ENCODE measurements around the gene CTSD. TPM values are rescaled to one million over a fixed set of nuclear protein-coding genes. Genes with fewer than 3 reads are reported as not detected.

Gene CTSD
- polyA plus RNA-seq, 1 experiment, result 77.8 TPM

GRCh38 chr11:1796413-1797011 is 32.8 kb upstream of the CTSD start:
- Histone ChIP-seq H3K27me3 (ENCODE audit: control insufficient read depth, insufficient read depth, low read length) (peaks cover 22% of the 10 kb centered on the region), H3K27ac (ENCODE audit: low read depth, low read length) (no peak overlapping the region), H3K4me3 (ENCODE audit: low read depth, low read length) (no peak overlapping the region), H3K9me3 (ENCODE audit: control insufficient read depth, insufficient read depth, low read length) (no peaks in the 10 kb centered on the region)
- DNase-seq (ENCODE audit: low read depth, low spot score), result no peak
- TF ChIP-seq, protein P1, sequence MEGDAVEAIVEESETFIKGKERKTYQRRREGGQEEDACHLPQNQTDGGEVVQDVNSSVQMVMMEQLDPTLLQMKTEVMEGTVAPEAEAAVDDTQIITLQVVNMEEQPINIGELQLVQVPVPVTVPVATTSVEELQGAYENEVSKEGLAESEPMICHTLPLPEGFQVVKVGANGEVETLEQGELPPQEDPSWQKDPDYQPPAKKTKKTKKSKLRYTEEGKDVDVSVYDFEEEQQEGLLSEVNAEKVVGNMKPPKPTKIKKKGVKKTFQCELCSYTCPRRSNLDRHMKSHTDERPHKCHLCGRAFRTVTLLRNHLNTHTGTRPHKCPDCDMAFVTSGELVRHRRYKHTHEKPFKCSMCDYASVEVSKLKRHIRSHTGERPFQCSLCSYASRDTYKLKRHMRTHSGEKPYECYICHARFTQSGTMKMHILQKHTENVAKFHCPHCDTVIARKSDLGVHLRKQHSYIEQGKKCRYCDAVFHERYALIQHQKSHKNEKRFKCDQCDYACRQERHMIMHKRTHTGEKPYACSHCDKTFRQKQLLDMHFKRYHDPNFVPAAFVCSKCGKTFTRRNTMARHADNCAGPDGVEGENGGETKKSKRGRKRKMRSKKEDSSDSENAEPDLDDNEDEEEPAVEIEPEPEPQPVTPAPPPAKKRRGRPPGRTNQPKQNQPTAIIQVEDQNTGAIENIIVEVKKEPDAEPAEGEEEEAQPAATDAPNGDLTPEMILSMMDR (IDR thresholded peaks at IDR 0.05; ENCODE audit: low read depth, low read length), result no peak
- ChIA-PET POLR2A (no interaction called here), CTCF (interaction anchor here (0.7 to 1.3 kb wide), 2 partner anchors 103 to 164 kb away, joined by 3 read pairs; no protein-coding TSS in a partner anchor)

GRCh38 chr11:1793081-1793480 is 29.4 kb upstream of the CTSD start:
- POLR2A ChIA-PET, result no interaction called here
- DNase-seq (ENCODE audit: low read depth, low spot score), result no peak
- TF ChIP-seq, protein P1 (IDR thresholded peaks at IDR 0.05; ENCODE audit: low read depth, low read length), result no peak
- no peak overlapping the region for H3K4me3 ChIP-seq (ENCODE audit: low read depth, low read length)
- no peak overlapping the region for H3K27ac ChIP-seq (ENCODE audit: low read depth, low read length)
- CTCF ChIA-PET, result interaction anchor here (0.6 to 0.7 kb wide), 2 partner anchors 14 to 29 kb away, joined by 3 to 5 read pairs; no protein-coding TSS in a partner anchor
- H3K27me3 ChIP-seq (ENCODE audit: control insufficient read depth, insufficient read depth, low read length), result peaks cover 23% of the 10 kb centered on the region
- H3K9me3 ChIP-seq (ENCODE audit: control insufficient read depth, insufficient read depth, low read length), result no peaks in the 10 kb centered on the region

- CTCF ChIA-PET, result interaction anchor here (0.7 to 1.0 kb wide), 3 partner anchors 40 to 359 kb away, joined by 3 to 4 read pairs (median 3); no protein-coding TSS in a partner anchor
- peaks cover 23% of the 10 kb centered on the region for H3K27me3 ChIP-seq (ENCODE audit: control insufficient read depth, insufficient read depth, low read length)
- no peak overlapping the region for H3K27ac ChIP-seq (ENCODE audit: low read depth, low read length)
- H3K9me3 ChIP-seq (ENCODE audit: control insufficient read depth, insufficient read depth, low read length), result no peaks in the 10 kb centered on the region
- POLR2A ChIA-PET, result no interaction called here
- H3K4me3 ChIP-seq (ENCODE audit: low read depth, low read length), result no peak overlapping the region
- no peak for DNase-seq (ENCODE audit: low read depth, low spot score)
- TF ChIP-seq, protein P1 (IDR thresholded peaks at IDR 0.05; ENCODE audit: low read depth, low read length), result no peak
Measured at GRCh38 chr11:1792461-1792860, 28.7 kb upstream of the CTSD start.

GRCh38 chr11:1791912-1792311 is 28.2 kb upstream of the CTSD start:
- no peak for DNase-seq (ENCODE audit: low read depth, low spot score)
- H3K27ac ChIP-seq (ENCODE audit: low read depth, low read length), result no peak overlapping the region
- ChIA-PET POLR2A (no interaction called here), CTCF (interaction anchor here (0.7 to 1.0 kb wide), 3 partner anchors 40 to 359 kb away, joined by 3 to 4 read pairs (median 3); no protein-coding TSS in a partner anchor)
- no peaks in the 10 kb centered on the region for H3K9me3 ChIP-seq (ENCODE audit: control insufficient read depth, insufficient read depth, low read length)
- peaks cover 23% of the 10 kb centered on the region for H3K27me3 ChIP-seq (ENCODE audit: control insufficient read depth, insufficient read depth, low read length)
- TF ChIP-seq, protein P1 (IDR thresholded peaks at IDR 0.05; ENCODE audit: low read depth, low read length), result no peak
- H3K4me3 ChIP-seq (ENCODE audit: low read depth, low read length), result no peak overlapping the region

- CTCF ChIA-PET, result no interaction called here
- POLR2A ChIA-PET, result no interaction called here
- H3K4me3 ChIP-seq (ENCODE audit: low read depth, low read length), result no peak overlapping the region
- TF ChIP-seq, protein P1 (IDR thresholded peaks at IDR 0.05; ENCODE audit: low read depth, low read length), result no peak
- peaks cover 21% of the 10 kb centered on the region for H3K27me3 ChIP-seq (ENCODE audit: control insufficient read depth, insufficient read depth, low read length)
- no peak overlapping the region for H3K27ac ChIP-seq (ENCODE audit: low read depth, low read length)
- no peaks in the 10 kb centered on the region; the same call in 1 of the 2 replicates for H3K9me3 ChIP-seq (ENCODE audit: control insufficient read depth, insufficient read depth, low read length)
- no peak for DNase-seq (ENCODE audit: low read depth, low spot score)
Measured at GRCh38 chr11:1786466-1786865, 22.7 kb upstream of the CTSD start.

Data from AG04450 (cell line).